ENCODE data around the gene RAP2C. TPM values are rescaled to one million over a fixed set of nuclear protein-coding genes. Genes with fewer than 3 reads are reported as not detected.
A peak's percentile ranks its signal among the peaks of the same experiment; 100 is the strongest.

RAP2C gene
- 32.3 TPM for total RNA-seq (ENCODE audit: insufficient read depth, low replicate concordance)

GRCh38 chrX:132219343-132219768, at the start of gene RAP2C:
Gene RAP2C (minus strand): TSS chrX:132219447. CDS start chrX:132217268, 2,179 bp downstream.
- DNase-seq (ENCODE audit: low spot score), result peak; percentile 73

- no peak for DNase-seq (ENCODE audit: low spot score)
Observed at GRCh38 chrX:132267392-132267791, 48.1 kb upstream of the RAP2C start.

- DNase-seq (ENCODE audit: low spot score), result no peak
Observed at GRCh38 chrX:132266583-132267355, 47.5 kb upstream of the RAP2C start.

- DNase-seq (ENCODE audit: low spot score), result no peak
Observed at GRCh38 chrX:132263127-132263526, 43.9 kb upstream of the RAP2C start.

- no peak for DNase-seq (ENCODE audit: low spot score)
Observed at GRCh38 chrX:132258509-132258908, 39.3 kb upstream of the RAP2C start.

- no peak for DNase-seq (ENCODE audit: low spot score)
Observed at GRCh38 chrX:132257116-132257515, 37.9 kb upstream of the RAP2C start.

GRCh38 chrX:132236121-132236520, 16.9 kb upstream of the RAP2C start:
- no peak for DNase-seq (ENCODE audit: low spot score)

- no peak for DNase-seq (ENCODE audit: low spot score)
Observed at GRCh38 chrX:132235488-132235887, 16.2 kb upstream of the RAP2C start.

- DNase-seq (ENCODE audit: low spot score), result no peak
Observed at GRCh38 chrX:132231587-132231986, 12.3 kb upstream of the RAP2C start.

- peak; percentile 12 for DNase-seq (ENCODE audit: low spot score)
Observed at GRCh38 chrX:132227383-132228112, 8.3 kb upstream of the RAP2C start.

GRCh38 chrX:132226169-132226568, 6.9 kb upstream of the RAP2C start:
- no peak for DNase-seq (ENCODE audit: low spot score)

- peak; percentile 85 for DNase-seq (ENCODE audit: low spot score)
Observed at GRCh38 chrX:132218100-132218812, 991 bp downstream of the RAP2C start.

- DNase-seq (ENCODE audit: low spot score), result peak; percentile 89
Observed at GRCh38 chrX:132217203-132218073, 1.8 kb downstream of the RAP2C start.

GRCh38 chrX:132216806-132217202, 2.4 kb downstream of the RAP2C start:
- no peak for DNase-seq (ENCODE audit: low spot score)

GRCh38 chrX:132216283-132216682, 3.0 kb downstream of the RAP2C start:
- DNase-seq (ENCODE audit: low spot score), result peak; percentile 8

- DNase-seq (ENCODE audit: low spot score), result no peak
Observed at GRCh38 chrX:132214518-132214917, 4.7 kb downstream of the RAP2C start.

GRCh38 chrX:132209527-132209926, 9.7 kb downstream of the RAP2C start:
- no peak for DNase-seq (ENCODE audit: low spot score)

GRCh38 chrX:132208422-132208821, 10.8 kb downstream of the RAP2C start:
- no peak for DNase-seq (ENCODE audit: low spot score)

- no peak for DNase-seq (ENCODE audit: low spot score)
Observed at GRCh38 chrX:132207996-132208395, 11.3 kb downstream of the RAP2C start.

- DNase-seq (ENCODE audit: low spot score), result no peak
Observed at GRCh38 chrX:132206259-132206658, 13.0 kb downstream of the RAP2C start.

GRCh38 chrX:132204629-132205028, 14.6 kb downstream of the RAP2C start:
- no peak for DNase-seq (ENCODE audit: low spot score)
